ENCODE data around the gene OR13A1. TPM values are rescaled to one million over a fixed set of nuclear protein-coding genes. Genes with fewer than 3 reads are reported as not detected.

Gene OR13A1
- total and polyA plus RNA-seq, 4 donors: 0.15 to 0.31 (median 0.28) TPM; not detected in 1

DNA sequence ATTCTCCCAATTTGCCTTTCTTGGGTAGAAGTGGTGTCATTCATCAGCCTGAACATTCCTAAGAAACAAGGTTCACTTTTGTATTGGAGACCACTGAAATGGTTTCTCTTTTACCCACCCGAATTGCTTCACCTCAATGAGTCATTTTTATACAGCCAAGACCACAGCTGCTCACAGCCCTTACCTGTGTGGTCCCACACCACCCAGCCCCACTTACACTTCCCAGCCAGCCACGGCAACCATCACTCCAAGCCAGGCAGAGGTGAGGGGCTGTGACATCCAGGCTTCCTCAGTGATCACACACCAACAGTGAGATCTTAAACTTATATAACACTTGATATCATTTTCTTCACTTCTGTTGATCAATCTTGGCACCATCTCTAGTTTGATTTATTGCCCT is 20.7 kb downstream of the OR13A1 start:
- H3K27ac ChIP-seq (ENCODE audit: low read depth in 1 of 2, low read length in 1 of 2): no peak overlapping the region
- H3K27me3 ChIP-seq (ENCODE audit: control insufficient read depth in 3 of 3, insufficient read depth in 3 of 3, low read length in 2 of 3): no peaks in the 10 kb centered on the region
- ATAC-seq (ENCODE audit: insufficient read depth, low FRiP score) (no peak), DNase-seq (no peak)
- no peak overlapping the region for H3K9ac ChIP-seq (ENCODE audit: insufficient read depth in 1 of 2, low read length in 2 of 2)
- no peaks in the 10 kb centered on the region for H3K4me1 ChIP-seq (ENCODE audit: control insufficient read depth in 5 of 5, insufficient read depth in 5 of 5, low read length in 5 of 5)
- no peak overlapping the region for H3K4me3 ChIP-seq
- WGBS, 2 donors: 73 to 75% methylated on average over 2 of the region's 2 CpGs
- TF ChIP-seq, protein P1, sequence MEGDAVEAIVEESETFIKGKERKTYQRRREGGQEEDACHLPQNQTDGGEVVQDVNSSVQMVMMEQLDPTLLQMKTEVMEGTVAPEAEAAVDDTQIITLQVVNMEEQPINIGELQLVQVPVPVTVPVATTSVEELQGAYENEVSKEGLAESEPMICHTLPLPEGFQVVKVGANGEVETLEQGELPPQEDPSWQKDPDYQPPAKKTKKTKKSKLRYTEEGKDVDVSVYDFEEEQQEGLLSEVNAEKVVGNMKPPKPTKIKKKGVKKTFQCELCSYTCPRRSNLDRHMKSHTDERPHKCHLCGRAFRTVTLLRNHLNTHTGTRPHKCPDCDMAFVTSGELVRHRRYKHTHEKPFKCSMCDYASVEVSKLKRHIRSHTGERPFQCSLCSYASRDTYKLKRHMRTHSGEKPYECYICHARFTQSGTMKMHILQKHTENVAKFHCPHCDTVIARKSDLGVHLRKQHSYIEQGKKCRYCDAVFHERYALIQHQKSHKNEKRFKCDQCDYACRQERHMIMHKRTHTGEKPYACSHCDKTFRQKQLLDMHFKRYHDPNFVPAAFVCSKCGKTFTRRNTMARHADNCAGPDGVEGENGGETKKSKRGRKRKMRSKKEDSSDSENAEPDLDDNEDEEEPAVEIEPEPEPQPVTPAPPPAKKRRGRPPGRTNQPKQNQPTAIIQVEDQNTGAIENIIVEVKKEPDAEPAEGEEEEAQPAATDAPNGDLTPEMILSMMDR (IDR thresholded peaks at IDR 0.05; ENCODE audit: control extremely low read depth, extremely low read depth): no peak
- peaks cover 0 to 4% (median 2%) of the 10 kb centered on the region in 4 donors for H3K9me3 ChIP-seq (ENCODE audit: control insufficient read depth in 4 of 4, insufficient read depth in 3 of 4, low read length in 3 of 4)
- H3K36me3 ChIP-seq (ENCODE audit: control insufficient read depth in 4 of 4, insufficient read depth in 4 of 4, low read length in 4 of 4): no peaks in the 10 kb centered on the region

DNA sequence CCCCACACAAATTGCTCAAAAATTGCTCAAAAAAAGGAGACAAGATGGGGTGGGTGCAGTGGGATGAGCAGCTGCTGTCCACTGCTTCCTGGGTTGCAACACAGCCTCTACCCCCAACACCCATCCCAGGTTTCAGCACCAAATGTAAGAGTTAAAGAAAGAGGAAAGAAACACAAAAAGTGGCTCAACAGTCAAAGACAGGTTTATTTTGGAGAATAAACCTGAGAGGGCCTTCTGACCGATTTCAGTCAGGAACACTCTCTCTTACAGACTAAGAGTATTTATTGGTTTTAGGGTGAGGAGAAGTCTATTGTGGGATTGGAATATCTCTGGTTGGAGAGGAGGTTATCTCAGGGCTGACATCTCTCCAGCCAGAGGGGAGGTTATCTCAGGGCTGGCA is 28.4 kb downstream of the OR13A1 start:
- WGBS, 2 donors: 82 to 92% methylated on average over 1 of the region's 1 CpG
- Histone ChIP-seq H3K27me3 (ENCODE audit: control insufficient read depth in 3 of 3, insufficient read depth in 3 of 3, low read length in 2 of 3) (no peaks in the 10 kb centered on the region), H3K9ac (ENCODE audit: insufficient read depth in 1 of 2, low read length in 2 of 2) (no peak overlapping the region), H3K36me3 (ENCODE audit: control insufficient read depth in 4 of 4, insufficient read depth in 4 of 4, low read length in 4 of 4) (no peaks in the 10 kb centered on the region), H3K9me3 (ENCODE audit: control insufficient read depth in 4 of 4, insufficient read depth in 3 of 4, low read length in 3 of 4) (no peaks in the 10 kb centered on the region), H3K4me1 (ENCODE audit: control insufficient read depth in 5 of 5, insufficient read depth in 5 of 5, low read length in 5 of 5) (no peaks in the 10 kb centered on the region), H3K4me3 (no peak overlapping the region), H3K27ac (ENCODE audit: low read depth in 1 of 2, low read length in 1 of 2) (no peak overlapping the region)
- DNase-seq (no peak), ATAC-seq (ENCODE audit: insufficient read depth, low FRiP score) (no peak)
- TF ChIP-seq, protein P1 (IDR thresholded peaks at IDR 0.05; ENCODE audit: control extremely low read depth, extremely low read depth): no peak

DNA sequence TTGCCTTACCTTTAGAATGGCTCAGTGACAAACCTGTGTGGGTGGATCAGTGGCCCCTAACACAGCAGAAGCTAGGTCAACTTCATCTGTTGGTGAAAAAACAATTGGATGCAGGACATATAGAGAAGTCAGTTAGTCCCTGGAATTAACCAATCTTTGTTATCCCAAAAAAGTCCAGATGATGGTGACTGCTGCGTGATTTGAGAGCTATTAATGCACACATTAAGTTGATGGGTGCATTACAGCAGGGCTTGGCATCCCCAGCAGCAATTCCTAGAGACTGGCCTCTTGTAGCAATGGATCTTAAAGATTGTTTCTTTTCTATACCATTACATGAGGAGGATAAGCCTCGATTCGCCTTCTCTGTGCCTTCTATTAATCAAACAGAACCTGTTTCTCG is 33.3 kb downstream of the OR13A1 start:
- no peak overlapping the region for H3K27ac ChIP-seq (ENCODE audit: low read depth in 1 of 2, low read length in 1 of 2)
- TF ChIP-seq, protein P1 (IDR thresholded peaks at IDR 0.05; ENCODE audit: control extremely low read depth, extremely low read depth): no peak
- H3K9ac ChIP-seq (ENCODE audit: insufficient read depth in 1 of 2, low read length in 2 of 2): no peak overlapping the region
- 60 to 88% methylated on average over 4 of the region's 4 CpGs for WGBS, 2 donors
- no peak for ATAC-seq (ENCODE audit: insufficient read depth, low FRiP score)
- H3K4me3 ChIP-seq: no peak overlapping the region
- no peaks in the 10 kb centered on the region for H3K4me1 ChIP-seq (ENCODE audit: control insufficient read depth in 5 of 5, insufficient read depth in 5 of 5, low read length in 5 of 5)
- H3K27me3 ChIP-seq (ENCODE audit: control insufficient read depth in 3 of 3, insufficient read depth in 3 of 3, low read length in 2 of 3): no peaks in the 10 kb centered on the region
- no peaks in the 10 kb centered on the region for H3K9me3 ChIP-seq (ENCODE audit: control insufficient read depth in 4 of 4, insufficient read depth in 3 of 4, low read length in 3 of 4)
- no peak for DNase-seq
- no peaks in the 10 kb centered on the region for H3K36me3 ChIP-seq (ENCODE audit: control insufficient read depth in 4 of 4, insufficient read depth in 4 of 4, low read length in 4 of 4)

DNA sequence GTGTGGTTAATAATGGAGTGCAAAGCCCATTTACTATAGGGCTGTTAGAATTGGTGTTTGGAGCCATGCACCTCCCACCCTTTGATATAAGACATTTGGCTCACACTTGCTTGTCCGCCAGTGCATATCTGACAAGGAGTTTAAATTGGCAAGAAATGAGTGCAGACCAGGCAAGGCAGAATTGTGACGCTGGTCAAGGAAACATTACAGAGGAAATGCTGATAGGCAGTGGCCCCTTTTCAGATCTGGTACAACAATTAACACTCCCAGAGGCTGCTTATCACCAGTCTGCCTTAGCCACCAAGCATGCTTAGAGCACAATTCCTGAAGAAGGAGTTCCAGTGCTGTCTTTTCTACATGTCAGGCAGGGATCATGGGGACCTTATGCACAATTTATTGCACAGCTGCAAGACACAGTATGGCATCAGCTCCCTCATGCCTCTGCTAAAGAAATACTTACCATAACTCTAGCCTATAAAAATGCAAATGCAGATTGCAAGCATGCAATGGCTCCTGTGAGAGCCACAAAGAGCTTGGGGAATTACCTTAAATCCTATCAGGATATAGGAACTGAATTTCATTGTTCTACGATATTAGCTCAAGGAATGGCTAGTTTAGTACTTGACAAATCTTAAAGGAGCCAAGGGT is 35.2 kb downstream of the OR13A1 start:
- H3K36me3 ChIP-seq (ENCODE audit: control insufficient read depth in 4 of 4, insufficient read depth in 4 of 4, low read length in 4 of 4): no peaks in the 10 kb centered on the region
- H3K27ac ChIP-seq (ENCODE audit: low read depth in 1 of 2, low read length in 1 of 2): no peak overlapping the region
- H3K9me3 ChIP-seq (ENCODE audit: control insufficient read depth in 4 of 4, insufficient read depth in 3 of 4, low read length in 3 of 4): no peaks in the 10 kb centered on the region
- H3K9ac ChIP-seq (ENCODE audit: insufficient read depth in 1 of 2, low read length in 2 of 2): no peak overlapping the region
- H3K27me3 ChIP-seq (ENCODE audit: control insufficient read depth in 3 of 3, insufficient read depth in 3 of 3, low read length in 2 of 3): no peaks in the 10 kb centered on the region
- WGBS, 2 donors: 26 to 66% methylated on average over 3 of the region's 3 CpGs
- ATAC-seq (ENCODE audit: insufficient read depth, low FRiP score): no peak
- no peak overlapping the region for H3K4me3 ChIP-seq
- TF ChIP-seq, protein P1 (IDR thresholded peaks at IDR 0.05; ENCODE audit: control extremely low read depth, extremely low read depth): no peak
- H3K4me1 ChIP-seq (ENCODE audit: control insufficient read depth in 5 of 5, insufficient read depth in 5 of 5, low read length in 5 of 5): no peaks in the 10 kb centered on the region
- DNase-seq: peak in 2 of 3 donors; percentile 0 to 6

Measured in lung (tissue), 12 donors.